ENCODE measurements around the gene FGFBP2.
"Not testable (repeated sequence)": the region's sequence is repeated elsewhere in the genome, so short reads cannot be mapped to it uniquely, and the experiment has no call there.

DNA sequence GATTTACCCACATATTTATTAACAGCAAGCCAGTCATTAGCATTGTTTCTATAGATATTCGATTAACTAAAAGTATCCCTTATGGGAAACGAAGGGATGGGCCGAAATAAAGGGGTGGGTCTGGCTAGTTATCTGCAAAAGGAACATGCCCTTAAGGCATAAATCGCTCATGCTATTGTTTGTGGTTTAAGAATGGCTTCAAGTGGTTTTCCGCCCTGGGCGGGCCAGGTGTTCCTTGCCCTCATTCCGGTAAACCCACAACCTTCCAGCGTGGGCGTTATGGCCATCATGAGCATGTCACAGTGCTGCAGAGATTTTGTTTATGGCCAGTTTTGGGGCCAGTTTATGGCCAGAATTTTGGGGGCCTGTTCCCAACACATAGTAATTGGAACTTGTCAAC is 46.6 kb downstream of the FGFBP2 start:
- not testable (repeated sequence) for TF ChIP-seq BCLAF1 (IDR thresholded peaks at IDR 0.05); CREM (IDR thresholded peaks at IDR 0.05; ENCODE audit: low read depth); HCFC1 (IDR thresholded peaks at IDR 0.05; ENCODE audit: low read length); POLR2A (IDR thresholded peaks at IDR 0.05; ENCODE audit: low read depth, low read length); NR2F1 (conservative IDR thresholded peaks at IDR 0.05); HSF1 (IDR thresholded peaks at IDR 0.05; ENCODE audit: low read depth, low read length); YY1 (IDR thresholded peaks at IDR 0.05; ENCODE audit: low read depth, low read length); YBX1 (IDR thresholded peaks at IDR 0.05); CTCF (IDR thresholded peaks at IDR 0.05 in 2 of 3, conservative IDR thresholded peaks at IDR 0.05 in 1 of 3; ENCODE audit: control insufficient read depth in 2 of 3, extremely low read depth in 1 of 3, insufficient read depth in 1 of 3, low read depth in 3 of 3, low read length in 3 of 3); GATAD2B (conservative IDR thresholded peaks at IDR 0.05; ENCODE audit: low read depth)
- TF ChIP-seq, protein P1, sequence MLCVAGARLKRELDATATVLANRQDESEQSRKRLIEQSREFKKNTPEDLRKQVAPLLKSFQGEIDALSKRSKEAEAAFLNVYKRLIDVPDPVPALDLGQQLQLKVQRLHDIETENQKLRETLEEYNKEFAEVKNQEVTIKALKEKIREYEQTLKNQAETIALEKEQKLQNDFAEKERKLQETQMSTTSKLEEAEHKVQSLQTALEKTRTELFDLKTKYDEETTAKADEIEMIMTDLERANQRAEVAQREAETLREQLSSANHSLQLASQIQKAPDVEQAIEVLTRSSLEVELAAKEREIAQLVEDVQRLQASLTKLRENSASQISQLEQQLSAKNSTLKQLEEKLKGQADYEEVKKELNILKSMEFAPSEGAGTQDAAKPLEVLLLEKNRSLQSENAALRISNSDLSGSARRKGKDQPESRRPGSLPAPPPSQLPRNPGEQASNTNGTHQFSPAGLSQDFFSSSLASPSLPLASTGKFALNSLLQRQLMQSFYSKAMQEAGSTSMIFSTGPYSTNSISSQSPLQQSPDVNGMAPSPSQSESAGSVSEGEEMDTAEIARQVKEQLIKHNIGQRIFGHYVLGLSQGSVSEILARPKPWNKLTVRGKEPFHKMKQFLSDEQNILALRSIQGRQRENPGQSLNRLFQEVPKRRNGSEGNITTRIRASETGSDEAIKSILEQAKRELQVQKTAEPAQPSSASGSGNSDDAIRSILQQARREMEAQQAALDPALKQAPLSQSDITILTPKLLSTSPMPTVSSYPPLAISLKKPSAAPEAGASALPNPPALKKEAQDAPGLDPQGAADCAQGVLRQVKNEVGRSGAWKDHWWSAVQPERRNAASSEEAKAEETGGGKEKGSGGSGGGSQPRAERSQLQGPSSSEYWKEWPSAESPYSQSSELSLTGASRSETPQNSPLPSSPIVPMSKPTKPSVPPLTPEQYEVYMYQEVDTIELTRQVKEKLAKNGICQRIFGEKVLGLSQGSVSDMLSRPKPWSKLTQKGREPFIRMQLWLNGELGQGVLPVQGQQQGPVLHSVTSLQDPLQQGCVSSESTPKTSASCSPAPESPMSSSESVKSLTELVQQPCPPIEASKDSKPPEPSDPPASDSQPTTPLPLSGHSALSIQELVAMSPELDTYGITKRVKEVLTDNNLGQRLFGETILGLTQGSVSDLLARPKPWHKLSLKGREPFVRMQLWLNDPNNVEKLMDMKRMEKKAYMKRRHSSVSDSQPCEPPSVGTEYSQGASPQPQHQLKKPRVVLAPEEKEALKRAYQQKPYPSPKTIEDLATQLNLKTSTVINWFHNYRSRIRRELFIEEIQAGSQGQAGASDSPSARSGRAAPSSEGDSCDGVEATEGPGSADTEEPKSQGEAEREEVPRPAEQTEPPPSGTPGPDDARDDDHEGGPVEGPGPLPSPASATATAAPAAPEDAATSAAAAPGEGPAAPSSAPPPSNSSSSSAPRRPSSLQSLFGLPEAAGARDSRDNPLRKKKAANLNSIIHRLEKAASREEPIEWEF (IDR thresholded peaks at IDR 0.05; ENCODE audit: insufficient replicate concordance, low read depth, low read length) = not testable (repeated sequence)

All from GM12878 (cell line).